Panc1 (cell line): ENCODE data around the gene OSBPL10. TPM values are rescaled to one million over a fixed set of nuclear protein-coding genes. Genes with fewer than 3 reads are reported as not detected.

Source experiments
- ATAC-seq: fragments of 200-7000 bp; cut with Tn5 transposase; 2 replicates; pipeline ENCODE4 v1.9.1; 2020; ENCODE audit warnings: mild to moderate bottlenecking, moderate library complexity
- BruUV-seq: library from RNA; stranded (reverse); fragments of 400-500 nt; replicated peaks from 2 replicates; lab custom pipeline; 2021; lab: Mats Ljungman, UMichigan
- CTCF ChIA-PET: fragments of 300-600 bp; sonication (Branson Sonifier 250); formaldehyde crosslinking; loops from one replicate; lab custom pipeline; 2022; ENCODE audit warnings: antibody characterized with exemption; lab: Charles Lee
- POLR2A ChIA-PET: fragments of 300-600 bp; sonication (Branson Sonifier 250); formaldehyde crosslinking; loops from one replicate; lab custom pipeline; 2022; ENCODE audit warnings: antibody characterized with exemption; lab: Charles Lee
- DNase-seq: peaks from one replicate; pipeline ENCODE4 v3.0.0-alpha.2; 2010; ENCODE audit warnings: low read depth, low spot score
- H3K27ac ChIP-seq: 2 replicates; pipeline ENCODE4 v1.5.1; 2011; ENCODE audit warnings: mild to moderate bottlenecking, low read length, inconsistent platforms
- H3K27me3 ChIP-seq: fragments of 200-500 bp; sonication (Bioruptor generic); 2 replicates; pipeline ENCODE4 v1.6.0; 2014; ENCODE audit warnings: low read length, inconsistent platforms; ENCODE audit not compliant: control insufficient read depth, insufficient read depth
- H3K36me3 ChIP-seq: fragments of 200-500 bp; sonication (Bioruptor generic); 2 replicates; pipeline ENCODE4 v1.5.1; 2014; ENCODE audit warnings: inconsistent platforms, mild to moderate bottlenecking, low read length, moderate library complexity; ENCODE audit not compliant: control insufficient read depth, insufficient read depth
- H3K4me1 ChIP-seq: 2 replicates; pipeline ENCODE4 v1.5.1; 2011; ENCODE audit warnings: inconsistent platforms, mild to moderate bottlenecking, low read length, moderate library complexity; ENCODE audit not compliant: control insufficient read depth, insufficient read depth
- H3K4me3 ChIP-seq, 2 experiments: 2 replicates each; pipeline ENCODE4 v1.5.1; 2011 to 2012; ENCODE audit warnings: low read depth in 2 of 2, low read length in 2 of 2, mild to moderate bottlenecking in 2 of 2, inconsistent platforms in 1 of 2, moderate library complexity in 1 of 2
- H3K9me3 ChIP-seq: fragments of 200-500 bp; sonication (Bioruptor generic); 2 replicates; pipeline ENCODE4 v1.5.1; 2014; ENCODE audit warnings: low read depth, mild to moderate bottlenecking, inconsistent platforms, low read length, moderate library complexity; ENCODE audit not compliant: control insufficient read depth, insufficient read depth
- CTCF ChIP-seq: fragments of 450-650 bp; IDR thresholded peaks from 2 replicates; pipeline ENCODE4 v1.5.1; 2017; ENCODE audit warnings: mild to moderate bottlenecking
- in situ Hi-C: cut with HindIII; loops from 2 replicates; pipeline ENCODE4 v1.10.0; 2016; ENCODE audit warnings: low sequenced_read_pairs, low pct_unique_long_range_greater_than_20kb
- intact Hi-C: fragments of 100-400 bp; cut with micrococcal nuclease; formaldehyde crosslinking; loops from one replicate; pipeline ENCODE4 v1.10.0; 2022; ENCODE audit not compliant: unreplicated experiment
- total RNA-seq: library from RNA; stranded (reverse); gene quantifications from one replicate; pipeline ENCODE4 v1.2.1, GENCODE V29; 2021; ENCODE audit not compliant: unreplicated experiment
- TF ChIP-seq, protein P1 (sequence below), 2 experiments: IDR thresholded peaks; 2 replicates each; pipeline ENCODE4 v1.6.1; 2011 to 2012; ENCODE audit warnings: low read depth in 2 of 2, control low read depth in 1 of 2, low read length in 1 of 2, mild to moderate bottlenecking in 1 of 2, moderate library complexity in 1 of 2; ENCODE audit not compliant: insufficient read depth in 1 of 2

The OSBPL10 gene
- total RNA-seq, 1 experiment from 2014 or later, result 88.1 TPM

DNA sequence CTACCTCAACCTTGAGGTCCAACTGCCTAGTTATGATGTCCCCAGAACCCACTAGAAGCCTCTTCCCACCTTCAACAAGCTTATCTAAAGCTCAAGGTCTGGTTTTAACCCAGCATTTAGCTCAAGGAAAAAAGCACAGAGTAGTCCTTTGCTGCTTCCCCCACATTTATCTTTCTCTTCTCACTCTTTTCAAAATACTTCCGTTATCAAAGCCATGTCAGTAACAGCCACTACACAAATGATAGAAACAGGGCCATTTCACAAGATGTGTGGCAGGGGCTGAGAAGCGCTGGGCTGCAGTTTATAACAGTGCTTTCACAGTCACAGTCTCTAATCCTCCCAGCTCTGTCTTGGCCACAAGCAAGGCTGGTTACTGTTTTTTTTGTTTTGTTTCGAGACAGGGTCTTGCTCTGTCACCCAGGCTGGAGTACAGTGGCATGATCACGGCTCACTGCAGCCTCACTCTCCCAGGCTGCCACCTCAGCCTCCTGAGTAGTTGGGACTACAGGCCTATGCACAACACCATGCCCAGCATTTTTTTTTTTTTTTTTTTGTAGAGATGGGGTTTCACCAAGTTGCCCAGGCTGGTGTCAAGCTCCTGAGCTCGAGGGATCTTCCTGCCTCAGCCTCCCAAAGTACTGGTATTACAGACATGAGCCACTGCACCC is 218.8 kb downstream of the OSBPL10 start:
- intact Hi-C loops, result no loop called here
- CTCF ChIA-PET, result no interaction called here
- DNase-seq, result no peak

DNA sequence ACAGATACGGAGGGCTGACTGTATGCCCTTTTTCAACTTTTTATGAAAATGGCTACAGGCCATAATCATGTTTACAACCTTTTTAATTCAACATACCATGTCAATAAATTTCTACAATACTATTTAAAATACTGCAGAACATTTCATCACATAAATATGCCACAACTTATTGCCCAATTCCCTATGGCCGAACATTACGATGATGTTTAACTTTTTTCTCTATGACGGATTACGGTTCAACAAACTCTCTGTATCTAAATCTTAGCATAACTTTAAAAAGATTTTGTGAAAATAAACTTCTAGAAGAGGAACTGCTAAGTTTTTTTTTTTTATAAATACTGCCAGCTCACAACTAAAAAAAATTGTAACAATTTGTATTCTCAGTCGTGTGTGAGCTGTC is 220.4 kb downstream of the OSBPL10 start:
- intact Hi-C loops, result no loop called here
- CTCF ChIA-PET, result no interaction called here
- ATAC-seq, result no peak

More for the DNA sequence above, 218.8 kb downstream of the OSBPL10 start:
- H3K4me1 ChIP-seq, result no peaks in the 10 kb centered on the region
- ATAC-seq, result no peak
- in situ Hi-C loops, result no loop called here
- no peak overlapping the region for H3K4me3 ChIP-seq
- POLR2A ChIA-PET, result no interaction called here
- BruUV-seq, result no TSS peak
- no peak overlapping the region for H3K27ac ChIP-seq
- no peaks in the 10 kb centered on the region for H3K36me3 ChIP-seq
- no peaks in the 10 kb centered on the region for H3K9me3 ChIP-seq
- no peak for TF ChIP-seq CTCF
- TF ChIP-seq, protein P1, sequence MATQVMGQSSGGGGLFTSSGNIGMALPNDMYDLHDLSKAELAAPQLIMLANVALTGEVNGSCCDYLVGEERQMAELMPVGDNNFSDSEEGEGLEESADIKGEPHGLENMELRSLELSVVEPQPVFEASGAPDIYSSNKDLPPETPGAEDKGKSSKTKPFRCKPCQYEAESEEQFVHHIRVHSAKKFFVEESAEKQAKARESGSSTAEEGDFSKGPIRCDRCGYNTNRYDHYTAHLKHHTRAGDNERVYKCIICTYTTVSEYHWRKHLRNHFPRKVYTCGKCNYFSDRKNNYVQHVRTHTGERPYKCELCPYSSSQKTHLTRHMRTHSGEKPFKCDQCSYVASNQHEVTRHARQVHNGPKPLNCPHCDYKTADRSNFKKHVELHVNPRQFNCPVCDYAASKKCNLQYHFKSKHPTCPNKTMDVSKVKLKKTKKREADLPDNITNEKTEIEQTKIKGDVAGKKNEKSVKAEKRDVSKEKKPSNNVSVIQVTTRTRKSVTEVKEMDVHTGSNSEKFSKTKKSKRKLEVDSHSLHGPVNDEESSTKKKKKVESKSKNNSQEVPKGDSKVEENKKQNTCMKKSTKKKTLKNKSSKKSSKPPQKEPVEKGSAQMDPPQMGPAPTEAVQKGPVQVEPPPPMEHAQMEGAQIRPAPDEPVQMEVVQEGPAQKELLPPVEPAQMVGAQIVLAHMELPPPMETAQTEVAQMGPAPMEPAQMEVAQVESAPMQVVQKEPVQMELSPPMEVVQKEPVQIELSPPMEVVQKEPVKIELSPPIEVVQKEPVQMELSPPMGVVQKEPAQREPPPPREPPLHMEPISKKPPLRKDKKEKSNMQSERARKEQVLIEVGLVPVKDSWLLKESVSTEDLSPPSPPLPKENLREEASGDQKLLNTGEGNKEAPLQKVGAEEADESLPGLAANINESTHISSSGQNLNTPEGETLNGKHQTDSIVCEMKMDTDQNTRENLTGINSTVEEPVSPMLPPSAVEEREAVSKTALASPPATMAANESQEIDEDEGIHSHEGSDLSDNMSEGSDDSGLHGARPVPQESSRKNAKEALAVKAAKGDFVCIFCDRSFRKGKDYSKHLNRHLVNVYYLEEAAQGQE (IDR thresholded peaks at IDR 0.05; ENCODE audit: insufficient read depth in 1 of 2, low read depth in 2 of 2, low read length in 1 of 2), result no peak
- H3K27me3 ChIP-seq, result no peaks in the 10 kb centered on the region

More for the DNA sequence above, 220.4 kb downstream of the OSBPL10 start:
- Histone ChIP-seq H3K4me3 (no peak overlapping the region), H3K27me3 (no peaks in the 10 kb centered on the region), H3K9me3 (no peaks in the 10 kb centered on the region), H3K27ac (no peak overlapping the region), H3K4me1 (no peaks in the 10 kb centered on the region), H3K36me3 (no peaks in the 10 kb centered on the region)
- in situ Hi-C loops, result no loop called here
- no peak for DNase-seq
- no peak for TF ChIP-seq CTCF
- no TSS peak for BruUV-seq
- POLR2A ChIA-PET, result no interaction called here
